Glomerular visceral epithelial cell (primary cell): ENCODE data around the gene ACAA2.
"Not testable (repeated sequence)": the region's sequence is repeated elsewhere in the genome, so short reads cannot be mapped to it uniquely, and the experiment has no call there.

Experiments used
- DNase-seq: peaks from one replicate; pipeline ENCODE4 v3.0.0-alpha.2; 2016; ENCODE audit errors: extremely low spot score

The ACAA2 gene

DNA sequence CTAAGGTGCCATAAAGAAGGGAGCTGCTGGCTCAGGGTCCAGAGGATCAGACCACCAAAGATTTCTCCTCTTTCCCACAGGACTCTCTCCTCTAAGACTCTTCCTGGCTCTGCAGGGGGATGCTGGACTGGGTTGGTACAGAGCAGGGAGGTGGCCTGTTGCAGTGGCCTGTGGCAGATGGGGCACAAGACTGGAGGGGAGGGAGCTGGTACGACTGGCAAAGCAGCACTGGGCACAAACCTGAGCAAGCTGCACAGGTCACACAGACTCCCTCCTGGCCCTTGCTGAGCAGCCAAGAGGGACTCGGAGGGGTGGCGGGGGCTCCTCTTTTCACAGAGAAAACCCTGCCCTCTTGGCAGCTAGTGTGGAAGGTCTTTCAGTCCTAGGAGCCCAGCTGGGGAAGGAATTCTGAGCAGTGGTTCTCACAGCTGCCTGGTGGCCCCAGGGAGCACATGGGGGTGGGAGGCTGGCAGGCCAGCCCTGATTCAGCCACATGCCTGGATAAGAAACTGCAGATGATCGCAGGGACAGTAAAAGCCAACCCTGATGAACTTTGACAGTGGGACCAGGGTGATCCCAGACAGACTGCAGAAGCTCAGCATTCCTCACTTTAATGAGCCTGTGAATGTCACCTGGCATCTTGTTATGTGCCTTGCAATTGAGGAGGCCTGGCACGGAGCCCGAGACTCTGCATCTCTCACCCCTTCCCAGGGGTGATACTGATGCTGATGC lies 32.5 kb upstream of the ACAA2 start:
- no peak for DNase-seq

DNA sequence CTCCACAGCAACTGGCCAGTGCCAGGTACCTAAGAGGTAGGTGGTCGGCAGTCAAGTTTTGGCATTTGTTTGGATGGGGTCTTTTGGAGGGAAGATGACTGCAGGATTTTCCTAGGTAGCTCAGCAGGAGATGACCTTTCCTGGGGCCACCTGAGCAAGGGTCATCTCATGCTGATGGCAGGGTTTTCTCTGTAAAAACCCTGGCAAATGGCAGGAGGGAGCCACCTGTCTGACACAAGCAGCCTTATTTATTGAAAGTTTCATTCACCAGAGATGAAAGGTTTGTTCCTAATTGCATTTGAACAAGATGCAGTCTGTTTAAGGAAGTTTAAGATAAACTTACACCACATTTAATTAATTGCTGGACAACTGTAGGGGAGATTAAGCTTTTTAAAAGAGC lies 31.6 kb upstream of the ACAA2 start:
- no peak for DNase-seq

- no peak for DNase-seq
Observed at GRCh38 chr18:49843778-49844625, 30.7 kb upstream of the ACAA2 start.

- no peak for DNase-seq
Observed at GRCh38 chr18:49843131-49843530, 29.8 kb upstream of the ACAA2 start.

DNA sequence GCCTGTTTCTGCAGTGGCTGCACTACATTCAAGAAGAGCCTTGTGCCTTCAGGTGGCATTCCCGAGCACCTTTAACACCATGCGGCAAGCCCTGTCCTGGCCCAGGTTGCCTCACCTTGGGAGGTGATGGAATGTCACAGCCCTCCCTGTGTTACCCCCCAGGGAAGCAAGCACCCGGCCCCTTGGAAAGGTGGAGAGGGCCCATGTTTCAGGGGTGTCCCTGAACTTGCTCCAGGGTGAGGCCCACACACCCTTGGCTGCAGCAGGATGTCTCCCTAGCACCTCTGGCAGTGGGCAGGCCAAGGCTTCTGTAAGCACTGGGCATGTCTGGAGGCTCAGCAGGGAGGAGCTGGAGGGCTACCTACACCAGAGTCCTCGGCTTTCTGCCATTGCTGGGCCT lies 29.3 kb upstream of the ACAA2 start:
- no peak for DNase-seq

- no peak for DNase-seq
Observed at GRCh38 chr18:49841236-49842217, 28.2 kb upstream of the ACAA2 start.

DNA sequence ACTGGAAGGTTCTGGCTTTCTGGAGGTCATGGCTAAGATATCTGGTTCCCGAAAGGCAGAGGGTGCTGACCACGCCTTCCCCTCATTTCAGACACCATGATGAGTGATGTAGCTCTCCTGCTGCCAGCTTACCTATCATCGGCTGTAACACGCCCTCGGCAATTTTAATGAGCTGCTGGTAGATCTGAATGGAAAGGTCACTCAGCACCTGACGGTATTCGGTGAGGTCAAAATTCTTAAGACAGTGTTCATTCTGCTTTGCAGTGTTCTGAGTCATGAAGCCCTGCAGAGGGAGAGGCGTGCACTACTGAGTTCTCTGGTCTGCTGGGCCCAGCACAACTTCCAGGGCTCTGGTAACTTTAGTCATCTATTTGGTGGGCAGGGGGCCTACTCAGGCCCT lies 25.7 kb upstream of the ACAA2 start:
- peak; percentile 72 for DNase-seq

DNA sequence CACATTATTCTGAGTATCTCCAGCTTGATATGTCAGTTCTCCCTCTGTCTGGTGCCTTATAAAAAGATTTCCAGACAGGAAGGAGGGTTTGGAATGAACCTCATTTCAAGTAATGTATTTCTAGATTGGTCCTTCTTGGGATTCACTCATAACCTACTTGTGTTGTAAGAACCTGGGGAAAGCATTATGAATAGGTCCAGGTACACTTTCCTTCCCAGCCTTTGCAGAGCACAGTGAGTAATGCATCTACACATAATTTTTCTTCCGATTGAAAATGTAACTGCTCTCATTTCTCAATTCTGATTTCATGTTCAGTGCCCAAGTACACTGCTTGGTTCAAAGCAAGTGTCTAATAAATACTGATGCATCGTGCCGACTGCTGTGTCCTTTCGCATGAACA lies 25.0 kb upstream of the ACAA2 start:
- DNase-seq = no peak

DNA sequence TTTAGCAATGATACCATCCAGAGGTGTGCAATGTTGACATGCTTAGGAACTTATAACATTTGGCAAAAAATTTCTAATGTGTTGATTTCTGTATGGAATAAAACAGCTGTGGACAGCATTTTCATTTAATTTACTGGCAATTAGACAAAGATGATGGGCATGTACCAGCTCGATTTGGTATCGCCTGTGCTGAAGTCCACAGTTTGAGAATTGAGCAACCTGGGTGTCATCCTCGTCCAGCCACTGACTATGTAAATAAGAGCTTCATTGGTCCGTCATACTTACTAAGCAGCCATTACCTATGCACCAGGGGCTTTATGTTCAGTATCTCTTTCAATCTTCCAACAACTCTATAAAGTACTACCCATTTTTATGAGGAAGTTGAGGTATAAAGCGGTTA lies 24.6 kb upstream of the ACAA2 start:
- no peak for DNase-seq

GRCh38 chr18:49837316-49837835 lies 24.0 kb upstream of the ACAA2 start:
- DNase-seq = not testable (repeated sequence)

GRCh38 chr18:49835405-49835804 lies 22.1 kb upstream of the ACAA2 start:
- DNase-seq = no peak

DNA sequence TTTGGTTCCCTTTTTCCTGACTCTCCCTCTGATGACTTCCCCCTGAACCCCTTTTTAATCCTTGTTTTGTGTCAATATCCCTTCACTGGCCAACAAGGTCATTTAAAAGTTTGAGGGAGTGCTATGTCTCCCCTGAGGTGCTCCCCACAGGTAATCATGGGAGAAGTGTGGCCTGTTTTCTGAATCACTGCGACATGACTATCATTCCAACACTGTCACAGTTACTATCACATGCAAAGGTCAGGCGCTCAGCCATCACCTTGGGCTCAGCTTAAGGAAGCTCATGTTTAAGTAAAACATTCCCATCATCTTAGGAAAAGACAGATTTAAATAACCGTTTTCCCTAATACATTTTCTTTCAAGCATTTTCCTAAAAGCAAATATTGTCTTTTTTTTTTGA lies 20.9 kb upstream of the ACAA2 start:
- DNase-seq = no peak

DNA sequence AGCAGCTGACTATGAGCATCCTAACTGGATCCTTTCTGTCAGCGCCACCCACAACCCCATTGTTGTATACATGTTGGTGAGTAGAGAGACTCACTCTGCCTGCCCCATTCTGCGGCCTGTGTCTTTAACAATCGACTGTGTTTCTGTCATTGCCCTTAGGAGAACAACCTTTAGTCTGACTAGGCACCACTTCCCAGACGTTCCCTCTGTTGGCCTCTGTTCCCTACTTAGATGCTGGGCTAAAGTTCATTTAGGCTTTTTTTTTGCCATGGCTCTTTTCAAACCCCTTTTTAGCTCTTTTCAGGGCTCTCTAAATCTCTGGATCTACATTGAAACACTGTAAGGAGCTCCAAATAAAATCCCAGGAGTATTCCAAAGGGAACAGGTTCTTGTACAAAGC lies 20.5 kb upstream of the ACAA2 start:
- DNase-seq = no peak

- no peak for DNase-seq
Observed at GRCh38 chr18:49832221-49832647, 18.9 kb upstream of the ACAA2 start.

- DNase-seq = no peak
Observed at GRCh38 chr18:49827996-49828395, 14.7 kb upstream of the ACAA2 start.

GRCh38 chr18:49819823-49820671 lies 6.7 kb upstream of the ACAA2 start:
- peak; percentile 13 for DNase-seq

DNA sequence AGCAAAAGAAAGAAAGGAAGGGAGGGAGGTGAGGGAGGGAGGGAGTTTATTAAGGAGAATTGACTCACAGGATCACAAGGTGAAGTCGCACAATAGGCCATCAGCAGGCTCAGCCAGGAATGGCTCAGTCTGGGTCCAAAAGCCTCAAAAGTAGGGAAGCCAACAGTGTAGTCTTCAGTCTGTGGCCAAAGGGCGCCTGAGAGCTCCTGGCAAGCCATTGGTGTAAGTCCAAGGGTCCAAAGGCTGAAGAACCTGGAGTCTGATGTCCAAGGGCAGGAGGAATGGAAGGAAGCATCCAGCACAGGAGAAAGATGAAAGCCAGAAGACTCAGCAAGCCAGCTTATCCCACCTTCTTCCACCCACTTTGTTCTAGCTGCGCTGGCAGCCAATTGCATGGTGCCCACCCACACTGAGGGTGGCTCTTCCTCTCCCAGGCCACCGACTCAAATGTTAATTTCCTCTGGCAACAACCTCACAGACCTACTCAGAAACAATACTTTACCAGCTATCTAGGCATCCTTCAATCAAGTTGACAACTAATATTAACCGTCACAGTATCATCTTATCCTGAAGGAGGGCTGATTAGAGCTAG lies 5.8 kb upstream of the ACAA2 start:
- DNase-seq = no peak

DNA sequence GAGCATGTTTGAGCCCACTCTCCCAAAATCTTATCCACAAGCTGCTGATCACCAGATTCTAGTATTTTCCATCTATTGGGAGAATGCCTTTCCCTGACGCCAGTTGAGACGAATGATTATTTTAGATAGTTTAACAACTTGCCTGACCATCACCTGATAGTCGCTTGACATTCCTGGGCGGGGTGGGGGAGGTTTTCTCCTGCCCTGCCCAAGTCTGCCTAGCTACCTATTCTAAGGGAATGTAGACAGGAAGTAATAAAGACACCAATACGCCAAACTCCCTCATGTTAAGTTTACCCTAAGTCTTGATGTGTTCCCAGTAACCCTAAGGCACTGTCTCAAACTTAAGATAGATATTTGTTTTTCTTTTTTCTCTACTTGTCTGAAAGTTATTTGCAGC lies 4.6 kb upstream of the ACAA2 start:
- DNase-seq = no peak

GRCh38 chr18:49815927-49816326 lies 2.6 kb upstream of the ACAA2 start:
- no peak for DNase-seq

DNA sequence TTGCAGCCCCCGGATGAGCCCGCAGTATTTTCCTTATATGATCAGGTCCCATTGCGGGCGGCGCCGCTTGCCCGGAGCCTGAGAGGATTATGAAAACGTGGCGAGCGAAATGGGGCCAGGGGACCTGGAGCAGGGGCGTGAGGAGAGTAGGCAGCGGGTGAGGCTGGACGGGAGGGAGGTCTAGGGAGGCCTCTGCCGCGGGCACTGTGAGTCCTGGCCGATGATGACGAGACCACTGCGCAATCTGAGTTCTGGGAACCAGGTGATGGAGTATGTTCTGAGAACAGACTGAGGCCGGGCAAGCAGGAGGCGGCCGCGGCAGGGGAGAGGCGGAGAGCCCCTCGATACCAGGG lies 790 bp upstream of the ACAA2 start:
- DNase-seq = peak; percentile 48

- peak; percentile 32 for DNase-seq
Observed at GRCh38 chr18:49813069-49813318, 339 bp downstream of the ACAA2 start.
